Cortex of kidney (tissue), 1 donor: ENCODE data around the gene PRR35.

Experiments
- DNase-seq: peaks from one replicate; lab custom pipeline; 2025; lab: John Stamatoyannopoulos, UW

The PRR35 gene

GRCh38 chr16:528111-529011 is 31.8 kb upstream of the PRR35 start:
- no peak for DNase-seq

- no peak for DNase-seq
Measured at GRCh38 chr16:529012-529575, 31.1 kb upstream of the PRR35 start.

DNA sequence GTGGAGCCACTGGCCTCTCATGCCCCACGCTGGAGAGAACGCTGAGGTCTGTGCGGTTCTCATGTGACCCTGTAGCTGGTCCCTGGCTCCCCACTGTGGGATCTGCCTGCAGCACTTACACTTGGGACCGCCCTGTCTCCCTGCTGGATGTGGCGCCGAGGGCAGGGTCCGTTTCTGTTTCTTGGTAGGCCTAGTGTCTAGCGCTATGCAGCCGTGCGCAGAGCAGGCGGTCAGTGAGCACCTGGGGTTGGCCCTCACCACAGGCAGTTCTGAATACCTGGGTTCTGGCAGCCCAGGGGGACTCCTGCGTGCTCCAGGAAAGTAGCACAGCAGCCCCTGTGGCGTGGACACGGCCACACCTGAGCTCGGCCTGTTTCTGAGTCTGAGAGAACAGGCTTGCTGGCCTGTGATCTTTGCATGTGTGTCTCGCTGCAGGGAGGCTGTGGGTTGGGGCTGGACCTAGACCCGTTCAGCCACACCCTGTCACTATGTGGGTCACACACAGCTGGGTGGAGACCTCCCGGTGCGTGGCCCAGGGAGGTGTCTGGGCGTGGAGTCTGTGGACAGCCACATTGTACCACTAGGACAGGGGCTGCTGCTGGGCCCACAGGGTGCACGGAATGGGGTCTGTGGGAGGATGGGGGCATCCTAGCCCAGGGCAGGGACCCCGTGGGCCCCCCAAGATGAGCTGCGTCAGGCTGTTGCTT is 29.9 kb upstream of the PRR35 start:
- DNase-seq: no peak

- DNase-seq: no peak
Measured at GRCh38 chr16:531494-532125, 28.6 kb upstream of the PRR35 start.

DNA sequence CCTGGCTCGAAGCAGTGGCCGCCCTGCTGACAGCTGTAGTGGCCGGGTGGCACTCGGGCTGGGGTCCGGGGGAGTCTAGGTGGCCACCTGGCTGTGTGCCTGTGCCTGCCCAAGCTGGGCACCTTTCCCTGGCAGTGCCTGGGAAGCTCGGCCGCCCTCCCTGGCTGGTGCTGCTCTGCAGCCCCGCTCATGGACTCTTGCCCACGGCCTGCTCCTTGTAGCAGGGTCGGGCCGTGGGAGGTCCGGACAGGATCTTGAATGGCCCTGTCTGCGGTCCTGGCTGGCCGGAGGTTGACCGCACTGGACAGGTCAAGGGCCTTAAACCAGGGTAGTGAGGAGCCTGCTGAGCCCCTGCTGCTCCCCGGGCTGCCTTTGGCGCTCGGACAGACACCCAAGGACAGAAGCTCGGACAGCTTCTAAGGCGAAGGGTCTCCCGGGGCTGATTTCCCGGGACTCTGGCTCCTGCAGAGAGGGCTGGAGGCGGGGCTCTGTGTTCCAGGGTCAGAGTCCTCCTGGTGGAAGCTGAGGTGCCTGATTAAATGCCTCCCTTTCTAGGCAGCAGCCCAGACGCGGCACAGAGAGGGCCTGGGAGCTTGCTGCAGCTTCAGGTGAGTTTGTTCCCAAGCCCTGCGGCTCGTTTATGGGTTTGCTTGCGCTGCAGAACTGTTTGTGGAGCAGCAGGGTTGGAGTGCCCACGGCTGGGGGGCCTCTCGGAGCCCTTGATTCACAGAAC is 26.6 kb upstream of the PRR35 start:
- DNase-seq: no peak

DNA sequence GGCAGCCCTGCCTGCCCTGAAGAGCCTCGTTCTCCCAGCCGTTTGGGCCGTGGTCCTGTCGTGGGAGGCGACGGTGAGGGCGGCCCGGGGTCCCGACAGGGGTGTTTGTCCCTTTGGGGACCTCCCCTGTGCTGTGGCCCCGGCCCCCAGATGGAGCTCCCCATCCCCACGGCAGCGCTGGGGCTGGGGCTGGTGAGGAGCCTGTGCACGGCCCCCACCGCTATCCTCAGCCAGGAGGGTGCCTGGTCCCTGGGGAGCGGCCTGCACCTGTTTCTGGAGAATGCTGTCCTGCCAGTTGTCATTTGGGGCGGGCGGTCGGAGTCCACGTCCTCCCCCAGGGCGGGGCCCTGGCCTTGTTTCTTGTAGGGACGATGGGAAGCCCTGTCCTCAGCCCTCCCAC is 26.1 kb upstream of the PRR35 start:
- DNase-seq: no peak

GRCh38 chr16:534856-535445 is 25.2 kb upstream of the PRR35 start:
- DNase-seq: no peak

DNA sequence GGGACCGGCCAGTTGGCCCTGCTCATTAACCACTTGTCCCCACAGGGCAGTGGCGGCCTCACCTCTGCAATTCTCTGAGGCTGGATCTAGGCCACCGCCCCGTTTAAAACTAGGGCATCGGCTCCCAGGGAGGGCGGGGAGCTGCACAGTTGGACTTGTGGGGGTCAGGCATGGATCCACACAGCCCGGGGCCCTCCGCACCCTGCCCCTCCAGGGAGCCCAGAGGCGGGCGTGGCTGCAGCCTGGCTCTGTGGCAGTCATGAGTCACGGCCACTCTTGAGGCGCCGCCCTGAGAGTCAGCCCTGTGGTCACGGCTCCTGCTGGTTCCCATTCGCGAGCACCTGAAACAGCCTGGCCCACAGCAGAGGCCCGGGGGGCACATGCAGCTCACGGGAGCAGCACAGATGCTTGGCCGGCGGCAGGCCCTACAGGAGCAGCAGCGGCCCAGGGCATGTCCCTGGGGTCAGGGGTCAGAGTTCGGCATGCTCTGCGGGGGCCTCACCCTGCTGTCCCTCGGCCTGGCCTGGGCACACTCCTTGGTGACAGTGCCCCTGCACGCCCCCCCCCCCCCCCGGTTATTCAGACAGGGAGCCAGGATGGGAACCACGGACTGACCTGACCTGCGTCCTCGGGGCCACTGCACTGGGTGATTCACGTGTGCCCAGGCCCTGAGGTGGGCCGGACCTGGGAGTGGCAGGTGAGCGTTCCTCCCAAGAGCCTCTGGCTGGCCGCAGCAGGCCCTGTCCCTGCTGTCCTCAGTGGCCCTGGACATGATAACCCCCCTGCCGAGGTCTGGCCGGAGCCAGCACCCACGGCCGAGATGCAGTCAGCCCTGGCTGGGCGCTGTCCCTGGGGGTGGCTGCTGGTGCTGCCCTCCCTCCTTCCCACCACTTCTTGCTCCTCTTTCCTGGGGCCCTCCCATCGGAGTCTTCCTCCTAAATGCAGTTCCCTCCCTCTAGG is 24.5 kb upstream of the PRR35 start:
- no peak for DNase-seq

GRCh38 chr16:536746-537145 is 23.4 kb upstream of the PRR35 start:
- no peak for DNase-seq

DNA sequence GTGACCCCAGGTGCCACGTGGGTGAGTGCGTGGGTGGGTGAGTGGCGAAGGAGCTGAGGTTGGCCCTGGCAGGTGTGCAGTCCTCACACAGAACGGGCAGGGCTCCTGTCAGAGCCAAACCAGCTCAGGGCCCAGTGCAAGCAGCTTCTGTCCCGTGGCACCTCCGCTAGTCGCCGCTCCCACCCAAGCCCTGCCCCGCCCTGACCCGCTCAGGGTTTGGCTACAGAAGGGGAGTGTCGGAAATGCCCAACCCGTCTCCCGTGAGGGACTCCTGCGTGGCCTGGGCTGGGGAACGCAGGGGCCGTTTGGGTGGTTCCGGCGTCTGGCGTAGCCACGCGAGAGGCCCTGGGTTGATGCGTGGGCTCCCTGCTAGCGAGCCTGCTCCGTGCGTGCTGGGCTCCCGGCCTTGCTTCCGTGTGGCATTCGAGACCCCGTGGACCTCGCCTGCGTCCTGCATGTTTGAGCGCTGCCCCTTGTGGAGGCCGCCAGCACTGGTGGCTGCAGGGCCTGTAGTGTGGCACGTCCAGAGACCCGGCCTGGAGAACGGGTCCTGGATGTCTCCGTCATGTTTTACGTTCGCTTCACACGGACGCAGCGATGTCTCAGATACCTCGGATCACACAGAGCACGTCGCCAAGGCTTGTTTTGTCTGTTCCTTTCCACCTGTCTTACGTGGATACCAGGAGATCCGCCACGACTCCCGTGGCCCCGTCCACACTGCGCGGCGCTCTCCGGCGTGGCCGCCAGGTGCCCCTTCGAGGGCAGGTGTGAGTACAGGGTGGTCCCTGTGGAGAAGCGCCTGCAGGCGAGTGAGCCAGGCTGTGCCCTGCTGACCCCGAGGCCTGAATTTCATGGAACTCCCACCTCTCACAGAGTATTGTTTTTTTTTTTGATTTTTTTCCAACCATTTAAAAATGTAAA is 22.5 kb upstream of the PRR35 start:
- DNase-seq: no peak

- DNase-seq: no peak
Measured at GRCh38 chr16:539901-540530, 20.2 kb upstream of the PRR35 start.

DNA sequence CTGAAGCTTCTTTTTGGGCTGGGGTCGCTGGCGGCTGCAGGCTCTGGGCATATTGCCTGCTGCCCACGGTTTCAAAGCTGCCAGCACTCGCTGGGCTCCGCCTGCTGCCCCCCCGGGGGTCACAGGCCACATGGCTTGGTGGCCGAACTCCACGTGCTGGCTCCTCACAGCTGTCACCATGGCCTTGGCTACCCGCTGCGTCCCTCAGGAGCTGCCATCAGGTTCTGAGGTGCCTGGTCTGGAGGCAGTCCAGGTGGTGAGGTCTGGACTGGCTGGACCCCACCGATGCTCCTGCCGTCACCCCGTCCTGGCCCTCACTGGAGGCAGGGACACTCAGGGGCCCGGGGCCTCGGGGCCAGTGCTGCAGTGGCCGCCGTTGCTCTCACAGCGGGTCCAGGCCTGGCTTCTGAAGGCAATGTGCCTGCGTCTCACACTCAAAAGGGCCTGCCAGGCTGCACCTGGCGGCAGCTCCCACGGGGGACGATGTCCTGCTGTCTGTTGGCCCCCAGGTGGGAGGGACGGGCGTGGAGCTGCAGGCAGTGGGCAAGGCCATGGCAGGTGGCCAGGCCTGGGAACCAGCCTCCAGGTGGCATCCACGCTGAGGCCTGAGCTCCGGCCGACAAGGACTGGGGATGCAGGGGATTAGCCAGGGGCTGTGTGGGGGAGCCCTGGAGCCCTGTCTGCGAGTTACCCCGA is 19.4 kb upstream of the PRR35 start:
- DNase-seq: no peak

DNA sequence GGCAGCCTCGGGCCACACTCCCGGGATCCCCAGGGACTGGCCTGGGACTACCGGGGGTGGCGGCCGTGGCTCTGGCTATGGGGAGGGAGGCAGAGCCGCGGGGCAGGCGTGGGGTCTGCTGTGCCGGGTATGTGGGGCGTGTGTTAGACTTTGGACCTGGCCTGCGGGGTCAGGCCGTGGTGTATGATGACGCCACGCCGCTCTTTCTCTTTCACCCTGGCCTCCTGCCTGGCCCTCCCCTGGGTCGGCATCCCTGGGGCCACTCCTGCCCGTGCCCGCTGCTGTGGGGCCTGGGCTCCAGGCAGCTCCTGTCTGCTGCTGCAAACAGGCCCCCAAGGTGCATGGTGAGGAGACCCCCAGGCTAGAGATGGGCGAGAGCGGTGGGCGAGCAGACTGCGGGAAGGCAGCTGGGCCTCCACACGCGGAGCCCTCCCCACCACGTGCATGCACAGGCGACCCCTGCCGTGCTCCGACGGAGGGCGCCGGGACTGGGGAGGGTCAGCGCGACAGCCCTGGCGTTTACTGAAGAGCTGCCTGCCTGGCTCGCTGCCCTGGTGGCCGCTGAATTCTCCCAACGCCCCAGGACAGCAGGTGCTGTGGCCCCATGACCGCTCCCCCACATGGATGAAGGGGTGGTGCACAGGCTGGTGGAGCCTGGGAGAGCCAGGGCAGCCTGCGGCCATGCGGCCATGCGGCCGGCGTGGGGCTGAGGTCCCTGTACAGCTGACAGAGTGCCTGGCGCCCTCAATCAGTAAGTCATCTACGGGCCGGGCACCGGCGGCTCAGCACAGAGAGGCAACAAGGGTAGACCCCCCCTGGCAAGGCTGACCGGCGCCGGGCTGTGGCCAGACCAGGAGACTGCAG is 16.7 kb upstream of the PRR35 start:
- no peak for DNase-seq

GRCh38 chr16:544517-544916 is 15.7 kb upstream of the PRR35 start:
- DNase-seq: no peak

DNA sequence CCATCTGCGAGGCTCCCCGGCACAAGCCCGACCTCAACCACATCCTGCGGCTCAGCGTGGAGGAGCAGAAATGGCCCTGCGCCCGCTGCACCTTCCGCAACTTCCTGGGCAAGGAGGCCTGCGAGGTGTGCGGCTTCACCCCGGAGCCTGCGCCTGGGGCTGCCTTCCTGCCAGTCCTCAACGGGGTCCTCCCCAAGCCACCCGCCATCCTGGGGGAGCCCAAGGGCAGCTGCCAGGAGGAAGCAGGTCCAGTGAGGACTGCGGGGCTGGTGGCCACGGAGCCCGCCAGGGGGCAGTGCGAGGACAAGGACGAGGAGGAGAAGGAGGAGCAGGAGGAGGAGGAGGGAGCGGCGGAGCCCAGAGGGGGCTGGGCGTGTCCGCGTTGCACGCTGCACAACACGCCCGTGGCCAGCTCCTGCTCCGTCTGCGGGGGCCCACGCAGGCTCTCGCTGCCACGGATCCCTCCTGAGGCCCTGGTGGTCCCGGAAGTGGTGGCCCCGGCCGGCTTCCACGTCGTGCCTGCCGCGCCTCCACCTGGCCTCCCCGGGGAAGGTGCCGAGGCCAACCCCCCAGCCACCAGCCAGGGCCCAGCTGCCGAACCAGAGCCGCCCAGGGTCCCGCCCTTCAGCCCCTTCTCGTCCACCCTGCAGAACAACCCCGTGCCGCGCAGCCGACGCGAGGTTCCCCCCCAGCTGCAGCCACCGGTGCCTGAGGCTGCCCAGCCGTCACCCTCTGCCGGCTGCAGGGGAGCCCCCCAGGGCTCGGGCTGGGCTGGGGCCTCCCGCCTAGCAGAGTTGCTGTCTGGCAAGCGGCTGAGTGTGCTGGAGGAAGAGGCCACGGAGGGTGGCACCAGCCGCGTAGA is 13.1 kb upstream of the PRR35 start:
- no peak for DNase-seq

- no peak for DNase-seq
Measured at GRCh38 chr16:548586-548985, 11.6 kb upstream of the PRR35 start.
